HG03159 (cell line): Measurements from ENCODE around the gene REPIN1.
A peak's percentile ranks its signal among the peaks of the same experiment; 100 is the strongest.
"Not testable (repeated sequence)": the region's sequence is repeated elsewhere in the genome, so short reads cannot be mapped to it uniquely, and the experiment has no call there.

Experiments used
- ATAC-seq: cut with Tn5 transposase; IDR thresholded peaks from one replicate; pipeline ENCODE4 v1.9.1; 2021; ENCODE audit warnings: mild to moderate bottlenecking, moderate library complexity; ENCODE audit not compliant: unreplicated experiment

The REPIN1 gene

DNA sequence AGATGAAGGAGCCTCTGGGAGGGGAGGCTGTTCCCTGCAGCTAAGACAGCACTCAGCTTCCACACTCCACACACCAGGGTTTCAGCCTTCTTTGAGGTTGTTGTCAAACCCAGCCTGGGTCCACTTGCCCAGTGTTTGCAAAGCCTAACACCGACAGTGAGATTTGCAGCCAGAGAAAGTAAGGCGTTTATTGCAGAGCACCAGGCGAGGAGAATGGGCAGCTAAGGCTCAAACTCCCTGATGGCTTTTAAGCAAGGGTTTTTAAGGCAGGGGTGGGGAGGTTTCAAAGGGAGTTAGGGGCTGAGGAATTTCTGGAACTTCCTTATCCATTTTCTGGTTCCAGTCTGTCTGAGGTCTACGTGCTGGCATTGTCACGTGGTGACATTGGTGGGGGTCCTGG lies 5.8 kb downstream of the REPIN1 start:
- no peak for ATAC-seq

GRCh38 chr7:150375662-150376521 lies 7.3 kb downstream of the REPIN1 start:
- no peak for ATAC-seq

DNA sequence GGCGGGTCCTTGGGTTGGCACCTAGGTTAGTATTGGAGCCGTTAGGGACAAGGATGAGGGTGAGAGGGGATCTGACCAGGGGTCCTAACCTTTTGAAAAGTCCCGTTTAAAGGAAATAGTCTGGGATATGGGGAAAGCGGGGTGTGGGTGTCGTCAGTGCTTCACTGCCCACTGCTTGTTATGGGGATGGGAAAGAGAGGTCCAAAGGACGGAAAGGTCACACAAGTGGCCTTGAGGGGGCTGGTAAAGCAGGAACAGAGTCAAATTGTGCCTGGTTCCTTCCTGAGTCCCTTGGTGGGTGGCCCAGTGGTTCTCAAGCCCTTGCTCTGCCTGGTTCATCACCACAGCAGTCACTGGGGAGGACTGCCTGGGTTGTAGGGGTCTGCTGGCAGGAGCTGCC lies 7.9 kb downstream of the REPIN1 start:
- ATAC-seq = no peak

DNA sequence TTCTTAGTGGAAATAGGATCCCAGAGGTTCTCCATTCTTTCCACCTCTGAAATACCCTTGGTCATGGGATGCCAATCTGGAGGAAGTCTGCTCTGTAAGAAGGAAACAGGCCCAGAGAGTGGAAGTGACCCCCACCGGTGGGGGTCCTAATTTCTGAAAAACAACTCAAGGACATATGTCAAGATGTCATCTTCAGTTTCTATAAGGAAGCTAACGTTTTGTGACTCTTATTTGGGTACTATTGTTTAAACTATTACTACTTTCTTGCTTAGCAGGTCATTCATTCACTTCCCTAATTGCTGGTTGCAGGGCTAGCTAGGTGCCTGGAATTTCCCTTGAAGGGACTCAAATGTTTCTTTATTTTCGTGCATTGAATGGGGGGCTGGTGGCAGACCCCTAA lies 8.6 kb downstream of the REPIN1 start:
- ATAC-seq = no peak

- ATAC-seq = no peak
These were observed 9.0 kb downstream of the REPIN1 start for GRCh38 chr7:150377635-150378034.

DNA sequence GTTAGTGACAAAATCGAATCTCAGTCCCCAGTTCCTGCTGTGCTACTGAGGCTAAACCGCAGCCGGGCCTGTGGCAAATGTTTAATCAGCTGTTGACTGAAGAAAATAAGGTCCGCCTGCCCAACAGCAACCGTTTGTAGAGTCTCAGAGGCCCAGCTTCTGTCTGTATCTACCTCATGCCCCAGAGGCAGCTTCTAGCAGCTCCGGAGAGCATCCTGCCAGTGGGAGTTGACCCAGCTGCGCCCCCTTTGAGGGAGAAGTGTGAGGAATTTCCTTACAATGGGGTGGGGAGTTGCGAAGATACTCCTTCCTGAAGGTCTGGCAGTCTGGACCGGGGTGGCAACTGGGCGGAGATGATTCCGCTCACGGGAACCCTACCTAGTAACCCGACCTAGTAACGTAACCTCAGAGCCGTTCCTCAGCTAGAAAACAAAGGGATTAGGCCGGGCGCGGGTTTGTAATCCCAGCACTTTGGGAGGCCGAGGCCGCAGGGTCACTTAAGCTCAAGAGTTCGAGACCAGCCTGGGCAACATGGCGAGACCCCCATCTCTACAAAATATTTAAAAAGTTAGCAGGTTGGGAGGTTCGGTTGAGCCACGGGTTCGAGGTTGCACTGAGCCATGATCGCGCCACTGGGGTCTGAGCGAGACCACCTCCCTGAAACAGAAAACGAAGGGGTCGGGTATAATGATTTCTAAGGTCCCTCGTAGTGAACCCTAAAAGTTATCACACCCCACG lies 9.7 kb downstream of the REPIN1 start:
- no peak for ATAC-seq

- peak; percentile 69 for ATAC-seq
These were observed 10.3 kb downstream of the REPIN1 start, which contains the start of gene ZNF775 for GRCh38 chr7:150378853-150379440. TSS of gene ZNF775 (plus strand) at chr7:150379330. CDS start at chr7:150388471, 9,141 bp downstream.

DNA sequence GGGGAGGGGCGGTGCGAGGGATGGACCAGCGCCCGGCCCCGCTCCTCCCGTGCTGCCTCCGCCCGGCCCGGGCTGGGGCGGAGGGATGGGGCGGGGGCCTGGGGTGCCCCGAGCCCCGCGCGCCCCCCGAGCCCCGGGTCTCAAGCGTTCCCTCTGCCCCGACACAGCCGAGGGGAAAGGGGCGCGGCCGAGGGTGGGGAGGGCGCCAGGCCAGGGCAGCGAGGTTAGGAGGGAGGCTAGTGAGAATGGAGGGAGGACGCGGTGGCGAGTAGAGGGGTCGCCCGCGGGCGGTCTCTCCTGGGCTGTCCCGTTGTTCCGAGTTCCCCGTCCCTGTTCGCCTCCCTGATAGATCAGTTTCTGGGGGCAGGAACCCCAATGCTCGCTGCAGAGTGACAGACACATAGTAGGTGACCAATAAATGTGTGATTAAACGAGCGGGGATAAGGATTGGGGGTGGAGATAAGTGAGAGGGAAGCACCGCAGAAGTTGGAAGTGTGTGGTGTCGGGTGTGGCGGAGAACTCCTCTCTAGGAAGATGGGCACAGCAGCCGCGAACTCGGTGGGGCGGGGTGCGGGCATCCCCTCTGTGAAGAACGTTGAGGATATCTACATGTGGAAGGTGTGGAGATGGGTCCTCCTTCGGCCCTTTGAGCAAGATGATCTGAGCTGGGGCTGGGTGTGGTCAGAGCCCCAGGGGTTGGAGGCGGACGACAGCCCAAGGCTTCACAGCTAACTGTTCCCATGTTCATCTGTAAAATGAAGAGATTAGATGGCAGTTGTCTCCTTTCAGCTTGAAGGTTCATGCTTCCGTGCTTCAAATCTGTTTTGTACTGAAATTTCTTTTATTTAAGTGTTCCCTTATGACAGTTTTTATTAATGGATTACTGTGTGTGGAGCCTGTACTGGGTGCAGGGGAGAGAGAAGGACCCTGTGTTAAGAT lies 11.1 kb downstream of the REPIN1 start:
- peak; percentile 24 for ATAC-seq

GRCh38 chr7:150380463-150380862 lies 11.8 kb downstream of the REPIN1 start:
- peak; percentile 14 for ATAC-seq

DNA sequence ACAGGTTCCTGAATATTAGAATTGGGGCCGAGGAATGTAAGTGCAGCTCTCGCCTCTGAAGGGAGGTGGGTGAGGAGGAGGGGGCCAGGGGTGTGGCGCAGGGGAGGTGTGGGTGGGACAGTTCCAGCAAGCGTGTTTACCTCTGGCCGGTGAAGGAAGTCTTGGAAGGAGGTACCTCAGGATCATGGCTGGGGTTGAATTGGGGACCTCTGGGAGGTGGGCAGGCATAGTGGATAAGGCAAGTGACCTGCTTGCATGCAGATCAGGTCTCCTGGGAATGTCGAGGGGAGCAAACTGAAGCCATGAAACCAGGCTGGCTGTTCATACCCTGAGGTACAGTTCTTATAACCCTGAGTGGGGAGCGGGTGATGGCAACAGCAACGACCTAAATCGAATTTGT lies 12.5 kb downstream of the REPIN1 start:
- no peak for ATAC-seq

DNA sequence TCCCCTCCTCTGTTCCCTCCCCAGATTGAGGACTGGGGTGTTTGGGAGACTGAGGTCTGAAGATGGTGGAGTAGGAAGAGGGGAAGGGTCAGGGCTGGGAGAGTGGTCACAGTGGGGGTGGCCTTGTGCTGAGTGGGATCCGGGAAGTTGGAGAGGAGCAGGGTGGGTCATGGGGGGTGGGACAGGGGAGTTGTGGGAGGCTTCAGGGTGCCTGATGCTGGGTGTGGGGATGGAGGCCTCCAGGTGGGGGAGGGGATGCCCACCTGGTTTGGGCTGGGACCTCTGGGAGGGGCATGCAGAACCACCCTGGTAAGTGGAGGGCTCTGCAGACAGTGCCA lies 13.1 kb downstream of the REPIN1 start:
- no peak for ATAC-seq

- no peak for ATAC-seq
These were observed 13.7 kb downstream of the REPIN1 start for GRCh38 chr7:150382123-150382843.

- no peak for ATAC-seq
These were observed 14.2 kb downstream of the REPIN1 start for GRCh38 chr7:150382844-150383225.

- no peak for ATAC-seq
These were observed 15.2 kb downstream of the REPIN1 start for GRCh38 chr7:150383710-150384397.

GRCh38 chr7:150384406-150385301 lies 16.0 kb downstream of the REPIN1 start:
- ATAC-seq = no peak

DNA sequence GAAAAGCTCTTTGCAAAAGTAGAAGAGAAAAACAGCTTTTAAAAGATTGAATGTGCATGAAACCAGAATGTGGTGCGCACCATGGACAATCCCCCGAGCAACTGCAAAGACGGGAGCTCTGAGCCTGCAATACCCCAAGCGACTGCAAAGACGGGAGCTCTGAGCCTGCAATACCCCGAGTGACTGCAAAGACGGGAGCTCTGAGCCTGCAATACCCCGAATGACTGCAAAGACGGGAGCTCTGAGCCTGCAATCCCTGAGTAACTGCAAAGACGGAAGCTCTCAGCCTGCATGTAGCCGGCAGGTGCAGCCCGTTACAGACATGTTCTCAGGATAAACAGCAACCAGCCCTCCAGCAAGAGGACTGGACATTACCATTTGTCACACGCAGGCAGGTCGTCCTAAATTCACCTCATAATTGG lies 16.7 kb downstream of the REPIN1 start:
- no peak for ATAC-seq

DNA sequence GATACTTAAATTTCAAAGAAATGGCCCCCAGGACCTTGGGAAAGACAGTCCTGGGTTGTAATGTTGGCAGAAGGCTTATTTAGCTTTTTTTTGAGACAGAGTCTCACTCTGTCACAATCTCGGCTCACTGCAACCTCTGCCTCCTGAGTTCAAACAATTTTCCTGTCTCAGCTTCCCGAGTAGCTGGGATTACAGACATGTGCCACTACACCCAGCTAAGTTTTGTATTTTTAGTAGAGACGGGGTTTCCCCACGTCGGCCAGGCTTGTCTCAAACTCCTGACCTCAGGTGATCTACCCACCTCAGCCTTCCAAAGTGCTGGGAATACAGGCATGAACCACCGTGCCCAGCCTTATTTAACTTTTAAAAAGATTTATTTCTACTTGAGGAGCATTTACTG lies 17.3 kb downstream of the REPIN1 start:
- ATAC-seq = not testable (repeated sequence)

DNA sequence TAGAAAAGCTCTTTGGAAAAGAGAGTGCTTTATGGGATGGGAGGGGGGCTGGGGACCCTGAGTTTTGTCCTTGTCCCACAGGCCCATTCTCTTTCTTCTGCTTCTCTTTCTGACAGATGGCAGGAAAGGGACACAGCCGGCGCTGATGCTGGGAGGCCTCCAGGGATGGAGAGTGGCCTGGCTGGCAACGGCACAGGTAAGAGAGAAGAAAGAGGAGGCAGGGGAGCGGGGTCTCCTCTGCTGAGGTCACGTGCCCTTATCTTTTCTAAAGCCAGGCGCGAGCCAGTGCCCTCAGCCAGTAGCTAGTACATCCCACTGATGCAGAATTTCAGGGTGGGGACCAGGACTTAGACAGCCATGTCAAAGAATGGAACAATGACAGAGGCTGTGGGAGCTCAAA lies 19.7 kb downstream of the REPIN1 start:
- no peak for ATAC-seq
